Hepatocyte (in vitro differentiated cells): ENCODE data around the gene GABRA1.

Source experiments
- EZH2 ChIP-seq: fragments of 200-600 bp; sonication (generic); IDR thresholded peaks from 2 replicates; pipeline ENCODE4 v1.6.1; 2016; ENCODE audit warnings: antibody characterized with exemption, mild to moderate bottlenecking, borderline replicate concordance
- EZH2phosphoT487 ChIP-seq: fragments of 200-600 bp; sonication (generic); IDR thresholded peaks from one replicate; pipeline ENCODE4 v1.6.1; 2018; ENCODE audit warnings: antibody characterized with exemption, mild to moderate bottlenecking, low read depth, moderate library complexity; ENCODE audit not compliant: unreplicated experiment, severe bottlenecking
- TF ChIP-seq, protein P1 (sequence below): fragments of 200-600 bp; sonication (generic); IDR thresholded peaks from 2 replicates; pipeline ENCODE4 v1.5.1; 2016; ENCODE audit warnings: antibody characterized with exemption, mild to moderate bottlenecking; ENCODE audit not compliant: poor library complexity

DNA sequence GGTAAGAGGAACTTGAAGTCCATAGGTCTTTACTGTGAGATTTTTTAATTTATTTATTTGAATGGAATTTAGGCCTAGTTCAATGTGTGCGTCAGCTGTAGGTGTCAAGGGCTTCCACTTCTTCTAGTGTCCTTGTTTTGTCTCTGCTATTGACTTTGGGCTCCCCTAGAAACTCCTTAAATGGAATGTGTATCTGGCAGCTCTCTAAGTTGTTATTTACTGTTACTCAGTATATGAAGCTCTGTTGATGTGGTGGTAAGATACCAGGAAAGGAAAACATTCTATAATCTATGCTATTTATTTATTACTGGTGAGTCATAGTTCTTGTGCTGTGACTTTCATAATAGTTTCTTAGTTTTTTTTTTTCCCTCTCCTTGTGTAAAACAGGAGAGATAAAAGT is 97.1 kb downstream of the GABRA1 start:
- TF ChIP-seq, protein P1, sequence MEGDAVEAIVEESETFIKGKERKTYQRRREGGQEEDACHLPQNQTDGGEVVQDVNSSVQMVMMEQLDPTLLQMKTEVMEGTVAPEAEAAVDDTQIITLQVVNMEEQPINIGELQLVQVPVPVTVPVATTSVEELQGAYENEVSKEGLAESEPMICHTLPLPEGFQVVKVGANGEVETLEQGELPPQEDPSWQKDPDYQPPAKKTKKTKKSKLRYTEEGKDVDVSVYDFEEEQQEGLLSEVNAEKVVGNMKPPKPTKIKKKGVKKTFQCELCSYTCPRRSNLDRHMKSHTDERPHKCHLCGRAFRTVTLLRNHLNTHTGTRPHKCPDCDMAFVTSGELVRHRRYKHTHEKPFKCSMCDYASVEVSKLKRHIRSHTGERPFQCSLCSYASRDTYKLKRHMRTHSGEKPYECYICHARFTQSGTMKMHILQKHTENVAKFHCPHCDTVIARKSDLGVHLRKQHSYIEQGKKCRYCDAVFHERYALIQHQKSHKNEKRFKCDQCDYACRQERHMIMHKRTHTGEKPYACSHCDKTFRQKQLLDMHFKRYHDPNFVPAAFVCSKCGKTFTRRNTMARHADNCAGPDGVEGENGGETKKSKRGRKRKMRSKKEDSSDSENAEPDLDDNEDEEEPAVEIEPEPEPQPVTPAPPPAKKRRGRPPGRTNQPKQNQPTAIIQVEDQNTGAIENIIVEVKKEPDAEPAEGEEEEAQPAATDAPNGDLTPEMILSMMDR = no peak
- no peak for TF ChIP-seq EZH2
- TF ChIP-seq EZH2phosphoT487 = no peak
